GM19397 (cell line): ENCODE data around the gene SLC27A1.

Experiments used
- ATAC-seq: cut with Tn5 transposase; IDR thresholded peaks from one replicate; pipeline ENCODE4 v1.9.1; 2021; ENCODE audit warnings: mild to moderate bottlenecking, moderate library complexity; ENCODE audit not compliant: unreplicated experiment

The SLC27A1 gene

DNA sequence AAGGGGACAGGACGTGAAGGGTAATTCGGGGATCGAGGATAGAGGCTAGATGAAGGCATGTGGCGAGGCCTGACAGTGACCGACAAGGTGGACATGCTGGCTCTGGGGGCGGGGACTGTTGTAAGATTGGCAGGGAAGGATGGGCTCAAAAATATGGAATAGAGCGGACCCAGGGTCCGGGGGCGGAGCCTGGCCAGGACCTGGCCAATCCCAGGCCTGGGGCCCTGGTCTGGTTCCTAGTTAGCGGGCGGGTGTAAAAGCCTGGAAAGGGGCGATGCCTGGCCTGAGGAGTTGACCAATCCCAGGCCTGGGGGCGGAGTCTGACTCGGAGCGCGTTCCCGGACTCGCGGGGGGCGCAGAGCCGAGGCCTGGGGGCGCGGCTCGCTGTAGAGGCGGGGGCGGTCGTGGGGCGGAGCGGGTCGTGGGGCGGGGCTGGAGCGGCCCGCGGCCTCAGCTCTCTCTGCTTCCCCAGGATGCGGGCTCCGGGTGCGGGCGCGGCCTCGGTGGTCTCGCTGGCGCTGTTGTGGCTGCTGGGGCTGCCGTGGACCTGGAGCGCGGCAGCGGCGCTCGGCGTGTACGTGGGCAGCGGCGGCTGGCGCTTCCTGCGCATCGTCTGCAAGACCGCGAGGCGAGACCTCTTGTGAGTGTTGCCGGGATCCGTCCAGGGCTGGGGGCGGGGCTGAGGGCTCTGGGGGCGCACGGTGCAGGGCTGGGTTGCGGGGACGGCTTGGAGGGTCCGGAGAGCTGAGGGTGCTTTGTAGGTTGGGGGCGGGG is at the start of gene SLC27A1:
SLC27A1 (plus strand) TSS at position 457 of the 774 bp plus-strand sequence; CDS start at position 474, 17 bp downstream.
- peak; percentile 77 for ATAC-seq

GRCh38 chr19:17421942-17422341 is 48.4 kb upstream of the SLC27A1 start:
- no peak for ATAC-seq

- ATAC-seq = no peak
These were observed 46.7 kb upstream of the SLC27A1 start for GRCh38 chr19:17423429-17424208.

- ATAC-seq = no peak
These were observed 45.5 kb upstream of the SLC27A1 start for GRCh38 chr19:17424743-17425365.

- no peak for ATAC-seq
These were observed 40.6 kb upstream of the SLC27A1 start for GRCh38 chr19:17429641-17430113.

DNA sequence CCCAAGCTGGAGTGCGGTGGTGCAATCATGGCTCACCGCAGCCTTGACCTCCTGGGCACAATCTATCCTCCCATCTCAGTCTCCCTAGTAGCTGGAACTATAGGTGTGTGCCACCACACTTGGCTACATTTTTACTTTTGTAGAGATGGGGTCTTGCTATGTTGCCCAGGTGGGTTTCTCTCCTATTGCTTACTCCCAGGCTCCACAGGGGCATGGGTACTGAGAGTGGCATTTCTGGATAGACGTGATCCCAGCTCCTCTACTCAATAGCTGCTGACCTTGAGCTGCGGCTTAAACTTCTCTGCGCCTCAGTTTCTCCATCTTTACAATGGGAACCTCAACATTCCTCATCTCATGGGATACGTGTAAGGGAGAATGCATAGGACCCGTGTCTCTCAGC is 38.9 kb upstream of the SLC27A1 start:
- ATAC-seq = no peak

GRCh38 chr19:17435218-17435617 is 35.1 kb upstream of the SLC27A1 start:
- no peak for ATAC-seq

GRCh38 chr19:17436094-17436873 is 34.0 kb upstream of the SLC27A1 start:
- no peak for ATAC-seq

GRCh38 chr19:17436874-17437267 is 33.5 kb upstream of the SLC27A1 start:
- ATAC-seq = no peak

DNA sequence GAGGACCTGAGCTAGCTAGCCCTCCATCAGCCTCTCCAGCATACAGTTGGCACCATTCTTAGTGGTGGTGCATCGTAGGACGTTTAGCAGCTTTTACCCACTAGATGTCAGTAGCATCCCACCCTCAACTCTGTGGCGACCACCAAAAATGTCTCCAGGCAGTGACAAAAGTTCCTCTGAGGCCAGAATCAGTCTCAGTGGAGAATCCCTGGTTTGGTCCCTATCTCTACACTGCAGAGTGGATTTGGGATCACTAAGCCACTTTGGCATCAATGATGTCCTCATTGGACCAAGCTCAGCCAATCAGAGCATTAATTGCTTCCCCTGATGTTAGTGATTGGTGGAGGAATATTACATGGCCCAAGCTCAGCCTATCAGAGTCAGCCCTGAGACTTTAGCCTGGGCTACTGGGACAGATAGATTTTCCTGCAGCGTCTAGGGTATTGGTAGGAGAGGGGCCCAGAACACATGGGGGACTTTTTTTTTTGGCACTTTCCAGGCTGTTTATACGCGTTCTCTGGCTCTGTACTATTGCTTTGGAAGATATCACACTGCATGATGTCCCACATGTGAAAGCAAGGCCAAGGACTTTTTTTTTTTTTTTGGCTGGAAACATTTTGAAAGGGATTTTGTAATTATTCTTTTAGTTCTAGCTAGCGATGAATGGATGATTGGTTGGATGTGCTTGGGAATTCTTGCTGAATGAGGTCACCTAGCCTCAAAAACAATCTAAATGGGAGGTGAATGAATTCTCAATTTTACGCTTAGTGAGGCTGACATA is 28.9 kb upstream of the SLC27A1 start:
- no peak for ATAC-seq

DNA sequence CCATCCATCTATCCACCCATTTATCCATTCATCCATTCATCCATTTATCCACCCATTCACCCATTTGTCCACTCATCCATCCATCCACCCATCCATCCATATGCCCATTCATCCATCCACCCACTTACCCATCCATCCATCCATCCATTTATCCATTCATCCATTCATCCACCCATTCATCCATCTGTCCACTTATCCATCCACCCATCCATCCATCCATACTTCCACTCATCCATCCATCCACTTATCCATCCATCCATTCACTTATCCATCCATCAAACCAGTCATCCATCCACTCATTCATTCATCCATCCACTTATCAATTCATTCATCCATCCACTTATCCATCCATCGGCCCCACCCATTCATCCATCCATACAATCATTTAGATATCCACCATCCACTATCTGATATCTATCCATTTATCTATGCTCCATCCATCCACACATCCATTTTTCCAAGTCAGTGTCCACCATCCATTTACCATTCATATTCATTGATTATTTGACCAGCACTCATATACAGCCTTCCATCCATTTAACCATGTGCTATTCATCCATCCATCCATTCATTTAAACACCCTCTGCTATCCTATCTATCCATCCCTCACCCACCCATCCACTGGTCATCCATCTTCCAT is 24.7 kb upstream of the SLC27A1 start:
- ATAC-seq = no peak

DNA sequence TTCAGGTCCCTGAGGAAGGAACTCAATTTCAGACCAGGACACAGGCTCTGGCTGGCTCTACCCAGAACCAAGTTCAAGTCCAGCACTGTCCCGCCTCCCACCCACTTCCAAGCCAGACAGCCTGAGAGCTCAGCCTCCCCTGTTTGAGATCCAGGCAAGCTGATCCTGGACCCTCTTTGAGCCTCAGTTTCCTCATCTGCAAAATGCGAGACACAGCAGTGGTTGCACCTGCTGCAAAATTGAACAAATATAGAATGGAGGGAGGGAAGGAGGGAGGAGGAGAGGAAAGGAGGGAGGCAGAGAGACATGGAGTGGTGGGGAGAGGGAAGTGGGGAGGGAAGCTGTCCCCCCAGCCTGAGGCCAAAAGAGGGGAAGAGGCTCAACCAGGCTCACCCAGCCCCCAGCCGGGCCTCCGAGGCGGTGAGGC is 22.6 kb upstream of the SLC27A1 start:
- ATAC-seq = no peak

- ATAC-seq = no peak
These were observed 22.0 kb upstream of the SLC27A1 start, which contains the start of gene TMEM221 for GRCh38 chr19:17448131-17448967. TSS of gene TMEM221 (minus strand) at chr19:17448668. CDS start at chr19:17448462, 206 bp downstream.

GRCh38 chr19:17450264-17451075 is 19.9 kb upstream of the SLC27A1 start:
- no peak for ATAC-seq

GRCh38 chr19:17451820-17452219 is 18.5 kb upstream of the SLC27A1 start:
- ATAC-seq = no peak

- no peak for ATAC-seq
These were observed 15.7 kb upstream of the SLC27A1 start for GRCh38 chr19:17454576-17455071.

- no peak for ATAC-seq
These were observed 14.8 kb upstream of the SLC27A1 start for GRCh38 chr19:17455308-17456123.
